Activated naive CD8-positive, alpha-beta T cell (primary cell): ENCODE measurements around the gene INF2.

Experiments
- H3K27ac Mint-ChIP-seq: one replicate; pipeline ENCODE4 v1.8.0; 2021; ENCODE audit warnings: mixed read lengths
- H3K27me3 Mint-ChIP-seq: one replicate; pipeline ENCODE4 v1.8.0; 2021; ENCODE audit warnings: mixed read lengths
- H3K36me3 Mint-ChIP-seq: one replicate; pipeline ENCODE4 v1.8.0; 2021; ENCODE audit warnings: mixed read lengths
- H3K4me1 Mint-ChIP-seq: one replicate; pipeline ENCODE4 v1.8.0; 2021; ENCODE audit warnings: low read depth, mixed read lengths
- H3K4me3 Mint-ChIP-seq: one replicate; pipeline ENCODE4 v1.8.0; 2021; ENCODE audit warnings: mild to moderate bottlenecking, mixed read lengths
- H3K9me3 Mint-ChIP-seq: one replicate; pipeline ENCODE4 v1.8.0; 2021; ENCODE audit warnings: low read depth, mixed read lengths

INF2 gene

DNA sequence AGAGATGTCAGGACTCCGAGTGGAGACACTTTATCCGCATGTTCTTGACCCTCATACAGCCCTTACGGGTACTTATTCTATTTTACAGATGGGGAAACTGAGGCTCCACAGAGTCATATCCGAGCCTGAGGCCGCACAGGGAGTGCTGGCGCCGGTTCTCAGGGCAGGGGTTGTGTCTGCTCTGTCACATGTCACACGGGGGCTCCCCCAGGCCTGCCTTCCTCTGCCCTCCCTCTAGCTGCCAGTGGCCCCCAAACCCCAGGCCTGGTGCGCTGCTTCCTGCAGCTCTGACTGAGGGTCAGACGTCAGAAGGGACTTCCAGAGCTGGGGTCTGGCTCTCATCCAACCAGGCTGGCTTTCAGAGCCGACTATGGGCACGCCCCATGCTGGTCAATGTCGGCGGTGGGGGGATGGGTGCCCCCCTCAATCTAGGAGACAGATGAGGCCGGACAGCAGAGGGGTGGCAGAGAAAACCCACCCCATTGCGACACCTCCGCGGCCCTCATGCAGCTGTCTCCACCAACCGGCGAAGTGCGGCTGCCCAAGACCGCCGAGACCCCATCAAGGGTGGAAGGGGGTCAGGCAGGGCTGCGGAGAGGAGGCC, 811 bp upstream of the INF2 start:
- peak overlapping the region; percentile 49 for H3K4me3 Mint-ChIP-seq
- H3K27me3 Mint-ChIP-seq = no peaks in the 10 kb centered on the region
- no peaks in the 10 kb centered on the region for H3K9me3 Mint-ChIP-seq
- no peaks in the 10 kb centered on the region for H3K36me3 Mint-ChIP-seq
- no peak overlapping the region for H3K27ac Mint-ChIP-seq
- H3K4me1 Mint-ChIP-seq = peaks cover 46% of the 10 kb centered on the region

DNA sequence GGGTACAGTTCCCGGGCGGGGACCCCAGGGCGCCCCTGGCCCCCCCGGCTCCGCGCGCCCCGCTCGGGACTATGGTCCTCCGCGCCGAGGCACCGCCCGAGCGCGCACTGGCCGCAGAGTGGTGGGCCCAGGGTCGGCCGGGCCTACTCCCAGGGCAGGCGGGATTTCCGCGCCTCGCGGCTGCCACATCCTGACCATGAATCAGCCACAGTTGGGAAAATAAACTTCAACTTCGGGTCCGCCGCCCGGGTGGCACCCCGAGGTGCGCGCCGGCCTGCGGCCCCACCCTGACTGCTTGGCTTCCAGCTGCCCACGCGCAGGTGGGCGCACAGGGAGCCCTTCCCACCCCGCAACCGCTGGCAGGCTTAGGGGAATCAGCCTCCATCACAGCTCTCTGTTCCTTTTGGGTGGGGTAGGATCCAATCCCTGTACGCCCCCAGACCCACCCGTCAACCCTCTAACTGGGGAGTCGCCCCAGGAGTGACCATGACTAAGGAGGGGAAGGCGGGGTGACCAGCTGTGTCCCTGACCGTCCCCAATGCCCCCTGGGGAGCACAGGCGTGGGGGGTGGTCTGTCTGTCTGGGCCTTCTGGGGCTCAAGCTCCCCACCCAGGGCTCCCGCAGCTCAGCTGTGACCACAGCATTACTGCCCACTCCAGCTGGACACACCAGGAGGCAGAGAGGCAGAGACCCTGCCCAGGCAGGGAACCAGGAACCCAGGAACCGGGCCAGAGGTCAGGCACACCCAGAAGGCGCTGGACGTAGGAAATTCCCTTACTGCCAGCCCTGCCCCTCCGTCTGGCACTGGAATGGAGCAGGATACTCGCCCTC, 678 bp downstream of the INF2 start:
- Mint-ChIP-seq H3K9me3 (no peaks in the 10 kb centered on the region), H3K27me3 (no peaks in the 10 kb centered on the region), H3K27ac (no peak overlapping the region), H3K4me3 (peak overlapping the region; percentile 82), H3K36me3 (no peaks in the 10 kb centered on the region), H3K4me1 (peaks cover 53% of the 10 kb centered on the region)

- H3K27ac Mint-ChIP-seq = peak overlapping the region; percentile 70
- H3K4me3 Mint-ChIP-seq = peak overlapping the region; percentile 82
- peaks cover 54% of the 10 kb centered on the region for H3K4me1 Mint-ChIP-seq
- no peaks in the 10 kb centered on the region for H3K27me3 Mint-ChIP-seq
- no peaks in the 10 kb centered on the region for H3K36me3 Mint-ChIP-seq
- H3K9me3 Mint-ChIP-seq = no peaks in the 10 kb centered on the region
Observed at GRCh38 chr14:104690861-104691455, 1.5 kb downstream of the INF2 start.

- H3K27me3 Mint-ChIP-seq = no peaks in the 10 kb centered on the region
Observed at GRCh38 chr14:104691546-104692260, 2.3 kb downstream of the INF2 start.

GRCh38 chr14:104692261-104692938, 3.0 kb downstream of the INF2 start:
- Mint-ChIP-seq H3K4me1 (peaks cover 43% of the 10 kb centered on the region), H3K36me3 (no peaks in the 10 kb centered on the region), H3K4me3 (no peak overlapping the region), H3K27ac (no peak overlapping the region), H3K27me3 (no peaks in the 10 kb centered on the region), H3K9me3 (no peaks in the 10 kb centered on the region)

More at GRCh38 chr14:104691546-104692260, 2.3 kb downstream of the INF2 start:
- Mint-ChIP-seq H3K4me1 (peaks cover 48% of the 10 kb centered on the region), H3K9me3 (no peaks in the 10 kb centered on the region), H3K4me3 (peak overlapping the region; percentile 82), H3K27ac (peak overlapping the region; percentile 70), H3K36me3 (no peaks in the 10 kb centered on the region)

DNA sequence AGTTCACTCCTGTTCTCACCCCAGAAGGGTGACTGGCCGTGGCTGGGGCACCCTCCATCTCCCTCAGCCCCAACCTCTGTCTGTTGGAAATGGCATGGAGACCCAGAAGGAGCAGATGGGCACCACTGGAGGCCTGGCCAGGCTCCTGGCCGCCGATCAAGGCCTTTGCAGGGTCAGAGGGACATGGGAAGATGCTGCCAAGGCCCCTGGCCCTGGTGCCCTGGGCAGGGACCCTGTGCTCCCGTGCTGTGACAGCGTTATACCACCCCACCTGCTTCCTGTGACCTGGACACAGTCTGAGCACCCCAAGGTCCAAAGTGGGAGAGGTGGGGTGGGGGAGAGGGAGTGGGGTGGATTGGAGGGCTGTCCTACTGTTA, 3.5 kb downstream of the INF2 start:
- no peak overlapping the region for H3K27ac Mint-ChIP-seq
- H3K27me3 Mint-ChIP-seq = no peaks in the 10 kb centered on the region
- H3K36me3 Mint-ChIP-seq = no peaks in the 10 kb centered on the region
- H3K4me3 Mint-ChIP-seq = no peak overlapping the region
- H3K4me1 Mint-ChIP-seq = peaks cover 38% of the 10 kb centered on the region
- no peaks in the 10 kb centered on the region for H3K9me3 Mint-ChIP-seq

- H3K27ac Mint-ChIP-seq = peak overlapping the region; percentile 72
- H3K4me3 Mint-ChIP-seq = no peak overlapping the region
- H3K9me3 Mint-ChIP-seq = no peaks in the 10 kb centered on the region
- H3K27me3 Mint-ChIP-seq = no peaks in the 10 kb centered on the region
- H3K36me3 Mint-ChIP-seq = no peaks in the 10 kb centered on the region
- peaks cover 32% of the 10 kb centered on the region for H3K4me1 Mint-ChIP-seq
Observed at GRCh38 chr14:104693482-104694431, 4.3 kb downstream of the INF2 start.

DNA sequence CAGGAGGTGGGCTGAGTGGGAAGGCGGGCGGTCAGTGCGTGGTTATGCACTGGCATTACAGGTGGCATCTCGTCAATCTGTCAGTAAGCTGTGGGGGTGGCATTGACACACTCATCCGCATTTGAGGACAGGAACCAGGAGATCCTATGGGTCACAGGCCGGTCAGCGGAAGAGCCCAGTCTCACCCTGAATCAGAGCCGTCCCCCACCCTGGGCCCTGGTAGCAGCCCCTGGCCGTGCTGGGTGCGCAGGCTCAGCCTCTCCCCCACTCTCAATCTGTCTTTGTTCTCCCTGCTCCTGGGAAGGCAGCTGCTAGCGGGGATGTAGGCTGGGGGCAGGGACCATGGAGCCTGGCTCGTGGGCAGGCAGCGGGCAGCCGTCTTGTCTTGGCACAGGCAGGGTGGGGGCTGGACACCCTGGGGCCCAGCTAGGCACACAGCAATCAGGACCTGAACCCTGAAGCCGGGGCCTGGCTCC, 5.1 kb downstream of the INF2 start:
- H3K9me3 Mint-ChIP-seq = no peaks in the 10 kb centered on the region
- peaks cover 32% of the 10 kb centered on the region for H3K4me1 Mint-ChIP-seq
- no peaks in the 10 kb centered on the region for H3K27me3 Mint-ChIP-seq
- H3K27ac Mint-ChIP-seq = peak overlapping the region; percentile 72
- H3K4me3 Mint-ChIP-seq = no peak overlapping the region
- H3K36me3 Mint-ChIP-seq = no peaks in the 10 kb centered on the region

GRCh38 chr14:104694991-104695659, 5.7 kb downstream of the INF2 start:
- no peaks in the 10 kb centered on the region for H3K36me3 Mint-ChIP-seq
- H3K9me3 Mint-ChIP-seq = no peaks in the 10 kb centered on the region
- H3K27ac Mint-ChIP-seq = peak overlapping the region; percentile 72
- peaks cover 32% of the 10 kb centered on the region for H3K4me1 Mint-ChIP-seq
- H3K4me3 Mint-ChIP-seq = peak overlapping the region; percentile 35
- no peaks in the 10 kb centered on the region for H3K27me3 Mint-ChIP-seq

GRCh38 chr14:104695660-104696000, 6.2 kb downstream of the INF2 start:
- Mint-ChIP-seq H3K9me3 (no peaks in the 10 kb centered on the region), H3K27me3 (no peaks in the 10 kb centered on the region), H3K36me3 (no peaks in the 10 kb centered on the region), H3K27ac (peak overlapping the region; percentile 61), H3K4me3 (peak overlapping the region; percentile 53), H3K4me1 (peaks cover 32% of the 10 kb centered on the region)

GRCh38 chr14:104696671-104697316, 7.4 kb downstream of the INF2 start:
- Mint-ChIP-seq H3K27me3 (no peaks in the 10 kb centered on the region), H3K36me3 (no peaks in the 10 kb centered on the region), H3K4me1 (peaks cover 26% of the 10 kb centered on the region), H3K27ac (peak overlapping the region; percentile 22), H3K4me3 (no peak overlapping the region), H3K9me3 (no peaks in the 10 kb centered on the region)

DNA sequence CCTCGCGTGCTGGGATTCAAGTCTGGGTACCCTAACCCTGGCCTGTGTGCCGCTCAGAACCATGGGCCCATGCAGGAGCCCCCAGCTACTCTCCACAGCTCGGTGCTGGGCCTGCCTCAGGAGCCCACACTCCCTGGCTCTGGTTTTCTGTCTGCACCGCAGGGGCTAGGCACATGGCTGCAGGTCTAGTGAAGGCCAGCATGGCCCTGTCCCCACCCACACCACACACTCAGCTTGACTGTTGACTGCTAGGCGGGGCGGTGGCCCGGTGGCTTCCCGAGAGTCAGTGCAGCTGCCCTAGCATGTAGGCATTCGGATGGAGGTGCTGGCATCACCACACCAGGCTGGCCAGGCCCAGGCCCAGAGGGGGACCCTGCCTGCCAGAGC, 7.9 kb downstream of the INF2 start:
- no peak overlapping the region for H3K4me3 Mint-ChIP-seq
- H3K36me3 Mint-ChIP-seq = no peaks in the 10 kb centered on the region
- peaks cover 22% of the 10 kb centered on the region for H3K4me1 Mint-ChIP-seq
- H3K27me3 Mint-ChIP-seq = no peaks in the 10 kb centered on the region
- H3K27ac Mint-ChIP-seq = no peak overlapping the region
- H3K9me3 Mint-ChIP-seq = no peaks in the 10 kb centered on the region
